ENCODE data around the gene RPN1.

Gene RPN1

GRCh38 chr3:128650096-128651050 is at the start of gene RPN1:
RPN1 (minus strand) TSS chr3:128650818; CDS start chr3:128650800, 18 bp downstream.
- TF ChIP-seq CTCF (IDR thresholded peaks at IDR 0.05; ENCODE audit: extremely low read depth, insufficient read depth, missing control alignments): no peak
- DNase-seq (ENCODE audit: low spot score): peak; percentile 96
- in situ Hi-C loops (cut with MboI; ENCODE audit: low pct_unique_long_range_greater_than_20kb, low sequenced_read_pairs, unreplicated experiment): no loop called here

GRCh38 chr3:128698211-128699047 is 47.8 kb upstream of the RPN1 start:
- TF ChIP-seq CTCF (IDR thresholded peaks at IDR 0.05; ENCODE audit: extremely low read depth, insufficient read depth, missing control alignments): no peak
- DNase-seq (ENCODE audit: low spot score): peak; percentile 55

GRCh38 chr3:128697341-128697740 is 46.7 kb upstream of the RPN1 start:
- no peak for TF ChIP-seq CTCF (IDR thresholded peaks at IDR 0.05; ENCODE audit: extremely low read depth, insufficient read depth, missing control alignments)
- no peak for DNase-seq (ENCODE audit: low spot score)
- in situ Hi-C loops (cut with MboI; ENCODE audit: low pct_unique_long_range_greater_than_20kb, low sequenced_read_pairs, unreplicated experiment): no loop called here

More at GRCh38 chr3:128698211-128699047, 47.8 kb upstream of the RPN1 start:
- in situ Hi-C loops (cut with MboI; ENCODE audit: low pct_unique_long_range_greater_than_20kb, low sequenced_read_pairs, unreplicated experiment): no loop called here

- in situ Hi-C loops (cut with MboI; ENCODE audit: low pct_unique_long_range_greater_than_20kb, low sequenced_read_pairs, unreplicated experiment): no loop called here
- no peak for DNase-seq (ENCODE audit: low spot score)
- no peak for TF ChIP-seq CTCF (IDR thresholded peaks at IDR 0.05; ENCODE audit: extremely low read depth, insufficient read depth, missing control alignments)
These were observed 43.1 kb upstream of the RPN1 start for GRCh38 chr3:128693696-128694095.

GRCh38 chr3:128689060-128689459 is 38.4 kb upstream of the RPN1 start:
- no peak for TF ChIP-seq CTCF (IDR thresholded peaks at IDR 0.05; ENCODE audit: extremely low read depth, insufficient read depth, missing control alignments)
- DNase-seq (ENCODE audit: low spot score): no peak
- in situ Hi-C loops (cut with MboI; ENCODE audit: low pct_unique_long_range_greater_than_20kb, low sequenced_read_pairs, unreplicated experiment): no loop called here

- in situ Hi-C loops (cut with MboI; ENCODE audit: low pct_unique_long_range_greater_than_20kb, low sequenced_read_pairs, unreplicated experiment): no loop called here
- TF ChIP-seq CTCF (IDR thresholded peaks at IDR 0.05; ENCODE audit: extremely low read depth, insufficient read depth, missing control alignments): no peak
- no peak for DNase-seq (ENCODE audit: low spot score)
These were observed 35.8 kb upstream of the RPN1 start for GRCh38 chr3:128686465-128686864.
